WTC11 (cell line): ENCODE data around the gene KIRREL3. TPM values are rescaled to one million over a fixed set of nuclear protein-coding genes. Genes with fewer than 3 reads are reported as not detected.

ENCODE experiments used
- ATAC-seq: fragments of 200-7000 bp; cut with Tn5 transposase; 2 replicates; pipeline ENCODE4 v1.10.0; 2021; ENCODE audit warnings: mild to moderate bottlenecking, moderate library complexity
- CTCF ChIA-PET: fragments of 300-600 bp; sonication (Branson Sonifier 250); formaldehyde crosslinking; loops from one replicate; lab custom pipeline; 2021; ENCODE audit warnings: antibody characterized with exemption; lab: Charles Lee
- POLR2A ChIA-PET: fragments of 350-600 bp; sonication (Branson Sonifier 250); formaldehyde crosslinking; loops from one replicate; lab custom pipeline; 2021; ENCODE audit warnings: antibody characterized with exemption; lab: Charles Lee
- DNase-seq: peaks from one replicate; pipeline ENCODE4 v3.0.0; 2021; ENCODE audit warnings: low spot score
- H3K27ac Mint-ChIP-seq: 2 replicates; pipeline ENCODE4 v1.8.0; 2021; ENCODE audit warnings: mixed read lengths
- H3K27me3 Mint-ChIP-seq: 2 replicates; pipeline ENCODE4 v1.8.0; 2021; ENCODE audit warnings: low read depth, mild to moderate bottlenecking, moderate library complexity, mixed read lengths
- H3K36me3 Mint-ChIP-seq: 2 replicates; pipeline ENCODE4 v1.8.0; 2021; ENCODE audit warnings: mixed read lengths
- H3K4me1 Mint-ChIP-seq: 2 replicates; pipeline ENCODE4 v1.8.0; 2022; ENCODE audit warnings: mixed read lengths
- H3K4me3 Mint-ChIP-seq: 2 replicates; pipeline ENCODE4 v1.8.0; 2021; ENCODE audit warnings: mild to moderate bottlenecking, moderate library complexity, mixed read lengths
- H3K9me3 Mint-ChIP-seq: 2 replicates; pipeline ENCODE4 v1.8.0; 2021; ENCODE audit warnings: mixed read lengths
- AR ChIP-seq: fragments of 250-450 bp; sonication (Bioruptor Pico); IDR thresholded peaks from 2 replicates; pipeline ENCODE4 v1.9.0; 2021; ENCODE audit warnings: mild to moderate bottlenecking
- CREB1 ChIP-seq: sonication (generic); formaldehyde crosslinking; IDR thresholded peaks from 2 replicates; pipeline ENCODE4 v1.8.0; 2023; ENCODE audit warnings: mild to moderate bottlenecking, missing genetic modification reagents
- E2F4 ChIP-seq: sonication (generic); formaldehyde crosslinking; IDR thresholded peaks from 2 replicates; pipeline ENCODE4 v1.8.1; 2022; ENCODE audit warnings: low read depth, mild to moderate bottlenecking, moderate library complexity, missing genetic modification reagents, borderline replicate concordance
- ELF4 ChIP-seq: sonication (generic); formaldehyde crosslinking; IDR thresholded peaks from 2 replicates; pipeline ENCODE4 v1.8.1; 2022; ENCODE audit warnings: low read depth, mild to moderate bottlenecking, moderate library complexity, missing genetic modification reagents
- EMX1 ChIP-seq: fragments of 250-450 bp; sonication (Bioruptor Pico); IDR thresholded peaks from 2 replicates; pipeline ENCODE4 v1.8.0; 2021; ENCODE audit warnings: mild to moderate bottlenecking
- ESRRA ChIP-seq: sonication (generic); formaldehyde crosslinking; IDR thresholded peaks from 2 replicates; pipeline ENCODE4 v1.8.1; 2022; ENCODE audit warnings: mild to moderate bottlenecking, missing genetic modification reagents, borderline replicate concordance
- FOXK1 ChIP-seq: sonication (generic); formaldehyde crosslinking; IDR thresholded peaks from 2 replicates; pipeline ENCODE4 v1.8.0; 2022; ENCODE audit warnings: mild to moderate bottlenecking, moderate library complexity, missing genetic modification reagents
- GRHL2 ChIP-seq: fragments of 250-450 bp; sonication (Bioruptor Pico); IDR thresholded peaks from 2 replicates; pipeline ENCODE4 v1.8.0; 2022; ENCODE audit warnings: mild to moderate bottlenecking, moderate library complexity; ENCODE audit not compliant: insufficient replicate concordance, severe bottlenecking
- IRF1 ChIP-seq: sonication (generic); formaldehyde crosslinking; IDR thresholded peaks from 2 replicates; pipeline ENCODE4 v1.8.0; 2023; ENCODE audit warnings: missing genetic modification reagents
- NFYB ChIP-seq: sonication (generic); formaldehyde crosslinking; conservative IDR thresholded peaks from 2 replicates; pipeline ENCODE4 v1.8.0; 2022; ENCODE audit warnings: low read depth, missing genetic modification reagents
- NR2C2 ChIP-seq: sonication (generic); formaldehyde crosslinking; IDR thresholded peaks from 2 replicates; pipeline ENCODE4 v1.8.0; 2022; ENCODE audit warnings: mild to moderate bottlenecking, missing genetic modification reagents
- NR3C1 ChIP-seq: sonication (generic); formaldehyde crosslinking; conservative IDR thresholded peaks from 2 replicates; pipeline ENCODE4 v1.8.1; 2023; ENCODE audit warnings: low read depth, mild to moderate bottlenecking, missing genetic modification reagents
- SMAD3 ChIP-seq: sonication (generic); formaldehyde crosslinking; IDR thresholded peaks from 2 replicates; pipeline ENCODE4 v1.8.0; 2022; ENCODE audit warnings: missing genetic modification reagents, mild to moderate bottlenecking, borderline replicate concordance
- USF2 ChIP-seq: sonication (generic); formaldehyde crosslinking; IDR thresholded peaks from 2 replicates; pipeline ENCODE4 v1.8.1; 2023; ENCODE audit warnings: mild to moderate bottlenecking, missing genetic modification reagents, moderate library complexity
- ZNF317 ChIP-seq: sonication (generic); formaldehyde crosslinking; IDR thresholded peaks from 2 replicates; pipeline ENCODE4 v1.8.1; 2023; ENCODE audit warnings: low read depth, mild to moderate bottlenecking, moderate library complexity, missing genetic modification reagents, borderline replicate concordance
- ZNF512 ChIP-seq: sonication (generic); formaldehyde crosslinking; IDR thresholded peaks from 2 replicates; pipeline ENCODE4 v1.8.1; 2022; ENCODE audit warnings: missing genetic modification reagents, borderline replicate concordance
- ZSCAN18 ChIP-seq: fragments of 250-450 bp; sonication (Bioruptor Pico); IDR thresholded peaks from 2 replicates; pipeline ENCODE4 v2.1.2; 2022; ENCODE audit warnings: mild to moderate bottlenecking, moderate library complexity
- total RNA-seq: library from RNA; stranded (reverse); gene quantifications from 3 replicates; pipeline ENCODE4 v1.2.3, GENCODE V29; 2021
- TF ChIP-seq, protein P1 (sequence below): sonication (generic); formaldehyde crosslinking; IDR thresholded peaks from 2 replicates; pipeline ENCODE4 v1.8.1; 2023; ENCODE audit warnings: mild to moderate bottlenecking, missing genetic modification reagents
- TF ChIP-seq, protein P2 (sequence below): sonication (generic); formaldehyde crosslinking; IDR thresholded peaks from 2 replicates; pipeline ENCODE4 v1.8.1; 2022; ENCODE audit warnings: low read depth, missing genetic modification reagents, borderline replicate concordance
- TF ChIP-seq, protein P3 (sequence below): fragments of 250-450 bp; sonication (Bioruptor Pico); IDR thresholded peaks from 2 replicates; pipeline ENCODE4 v1.9.0; 2021; ENCODE audit warnings: mild to moderate bottlenecking

KIRREL3 gene
- total RNA-seq, 1 experiment from 2014 or later, result 0.59 TPM

GRCh38 chr11:126756421-126756820 is 244.1 kb downstream of the KIRREL3 start:
- Mint-ChIP-seq H3K4me3 (no peak overlapping the region), H3K9me3 (peaks cover 5% of the 10 kb centered on the region; the same call in 1 of the 2 replicates), H3K27ac (no peak overlapping the region), H3K27me3 (no peaks in the 10 kb centered on the region), H3K4me1 (peaks cover 16% of the 10 kb centered on the region), H3K36me3 (no peaks in the 10 kb centered on the region)
- CTCF ChIA-PET, result interaction anchor here (1.6 kb wide), 1 partner anchor 40 kb away, joined by 6 read pairs; no protein-coding TSS in a partner anchor
- no peak for ATAC-seq
- DNase-seq, result no peak
- POLR2A ChIA-PET, result no interaction called here
- TF ChIP-seq, protein P1, sequence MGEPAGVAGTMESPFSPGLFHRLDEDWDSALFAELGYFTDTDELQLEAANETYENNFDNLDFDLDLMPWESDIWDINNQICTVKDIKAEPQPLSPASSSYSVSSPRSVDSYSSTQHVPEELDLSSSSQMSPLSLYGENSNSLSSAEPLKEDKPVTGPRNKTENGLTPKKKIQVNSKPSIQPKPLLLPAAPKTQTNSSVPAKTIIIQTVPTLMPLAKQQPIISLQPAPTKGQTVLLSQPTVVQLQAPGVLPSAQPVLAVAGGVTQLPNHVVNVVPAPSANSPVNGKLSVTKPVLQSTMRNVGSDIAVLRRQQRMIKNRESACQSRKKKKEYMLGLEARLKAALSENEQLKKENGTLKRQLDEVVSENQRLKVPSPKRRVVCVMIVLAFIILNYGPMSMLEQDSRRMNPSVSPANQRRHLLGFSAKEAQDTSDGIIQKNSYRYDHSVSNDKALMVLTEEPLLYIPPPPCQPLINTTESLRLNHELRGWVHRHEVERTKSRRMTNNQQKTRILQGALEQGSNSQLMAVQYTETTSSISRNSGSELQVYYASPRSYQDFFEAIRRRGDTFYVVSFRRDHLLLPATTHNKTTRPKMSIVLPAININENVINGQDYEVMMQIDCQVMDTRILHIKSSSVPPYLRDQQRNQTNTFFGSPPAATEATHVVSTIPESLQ, result no peak
- TF ChIP-seq ESRRA, result no peak
- TF ChIP-seq ZNF512 (CRISPR knock-in tag), result no peak
- no peak for TF ChIP-seq NR3C1 (CRISPR knock-in tag)
- TF ChIP-seq CREB1 (CRISPR knock-in tag), result no peak
- TF ChIP-seq ELF4, result no peak
- TF ChIP-seq E2F4 (CRISPR knock-in tag), result no peak
- TF ChIP-seq USF2 (CRISPR knock-in tag), result no peak
- TF ChIP-seq, protein P2, sequence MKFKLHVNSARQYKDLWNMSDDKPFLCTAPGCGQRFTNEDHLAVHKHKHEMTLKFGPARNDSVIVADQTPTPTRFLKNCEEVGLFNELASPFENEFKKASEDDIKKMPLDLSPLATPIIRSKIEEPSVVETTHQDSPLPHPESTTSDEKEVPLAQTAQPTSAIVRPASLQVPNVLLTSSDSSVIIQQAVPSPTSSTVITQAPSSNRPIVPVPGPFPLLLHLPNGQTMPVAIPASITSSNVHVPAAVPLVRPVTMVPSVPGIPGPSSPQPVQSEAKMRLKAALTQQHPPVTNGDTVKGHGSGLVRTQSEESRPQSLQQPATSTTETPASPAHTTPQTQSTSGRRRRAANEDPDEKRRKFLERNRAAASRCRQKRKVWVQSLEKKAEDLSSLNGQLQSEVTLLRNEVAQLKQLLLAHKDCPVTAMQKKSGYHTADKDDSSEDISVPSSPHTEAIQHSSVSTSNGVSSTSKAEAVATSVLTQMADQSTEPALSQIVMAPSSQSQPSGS (CRISPR knock-in tag), result no peak
- TF ChIP-seq ZNF317 (CRISPR knock-in tag), result no peak
- TF ChIP-seq NR2C2 (CRISPR knock-in tag), result no peak

DNA sequence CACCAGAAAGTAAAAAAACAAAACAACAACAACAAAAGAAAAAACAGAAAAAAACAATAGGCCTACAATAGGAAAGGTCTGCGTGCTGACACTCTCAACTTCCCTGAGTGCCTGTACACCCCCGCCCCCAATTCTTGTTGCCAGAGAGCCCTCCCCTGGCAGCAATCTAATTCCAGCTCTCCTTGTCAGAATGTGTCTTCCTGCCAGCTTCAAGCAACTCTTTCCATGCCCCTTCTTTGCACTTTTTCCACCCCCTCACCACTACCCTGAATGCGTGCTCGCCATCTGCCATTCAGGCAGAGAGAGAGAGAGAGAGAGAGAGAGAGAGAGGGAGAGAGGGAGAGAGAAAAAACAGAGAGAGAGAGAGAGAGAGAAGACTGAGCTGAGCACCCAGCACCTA is 245.0 kb downstream of the KIRREL3 start:
- no peak for DNase-seq
- H3K4me3 Mint-ChIP-seq, result no peak overlapping the region
- no peak for TF ChIP-seq FOXK1 (CRISPR knock-in tag)
- no peak for TF ChIP-seq NFYB
- TF ChIP-seq, protein P2 (CRISPR knock-in tag), result no peak
- TF ChIP-seq EMX1 (CRISPR knock-in tag), result no peak
- TF ChIP-seq ZSCAN18 (CRISPR knock-in tag), result no peak
- TF ChIP-seq, protein P3, sequence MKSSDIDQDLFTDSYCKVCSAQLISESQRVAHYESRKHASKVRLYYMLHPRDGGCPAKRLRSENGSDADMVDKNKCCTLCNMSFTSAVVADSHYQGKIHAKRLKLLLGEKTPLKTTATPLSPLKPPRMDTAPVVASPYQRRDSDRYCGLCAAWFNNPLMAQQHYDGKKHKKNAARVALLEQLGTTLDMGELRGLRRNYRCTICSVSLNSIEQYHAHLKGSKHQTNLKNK, result no peak
- TF ChIP-seq SMAD3 (CRISPR knock-in tag), result no peak
- no peak for TF ChIP-seq NR2C2 (CRISPR knock-in tag)
- TF ChIP-seq GRHL2, result no peak
- no peak for TF ChIP-seq AR (CRISPR knock-in tag)
- TF ChIP-seq IRF1 (CRISPR knock-in tag), result no peak

More for the DNA sequence above, 245.0 kb downstream of the KIRREL3 start:
- Mint-ChIP-seq H3K4me1 (peaks cover 16% of the 10 kb centered on the region), H3K36me3 (no peaks in the 10 kb centered on the region), H3K27me3 (no peaks in the 10 kb centered on the region), H3K9me3 (peaks cover 5% of the 10 kb centered on the region; the same call in 1 of the 2 replicates), H3K27ac (no peak overlapping the region)
- POLR2A ChIA-PET, result no interaction called here
- no peak for ATAC-seq
- CTCF ChIA-PET, result interaction anchor here (1.1 to 1.6 kb wide), 2 partner anchors 9 to 39 kb away, joined by 3 to 6 read pairs; no protein-coding TSS in a partner anchor
